K562 (cell line): ENCODE measurements around the gene FCER2. TPM values are rescaled to one million over a fixed set of nuclear protein-coding genes. Genes with fewer than 3 reads are reported as not detected.

Experiments used
- ATAC-seq: fragments of 200-7000 bp; cut with Tn5 transposase; 3 replicates; pipeline ENCODE4 v1.9.1; 2020; ENCODE audit warnings: moderate library complexity
- BruUV-seq: library from RNA; stranded (reverse); fragments of 400-500 nt; replicated peaks from 2 replicates; lab custom pipeline; 2021; lab: Mats Ljungman, UMichigan
- CTCF ChIA-PET: fragments of 300-600 bp; formaldehyde crosslinking; extraction: SDS; loops from one replicate; lab custom pipeline; 2021; ENCODE audit warnings: low intra/inter-chr PET ratio; lab: Yijun Ruan, JAX
- POLR2A ChIA-PET: fragments of 300-600, 350-650 bp; sonication (Branson Sonifier 250); formaldehyde crosslinking; extraction: SDS; loops from one replicate; lab custom pipeline; 2021; ENCODE audit warnings: antibody characterized with exemption, inconsistent platforms; lab: Yijun Ruan, JAX
- DNase-seq, 4 experiments: peaks; one replicate each; pipeline versions ENCODE4 v3.0.0 to v3.0.0-alpha.2; 2011 to 2018; ENCODE audit warnings: low spot score in 3 of 4, mixed read lengths in 3 of 4; ENCODE audit errors: extremely low read depth in 1 of 4
- FAIRE-seq: peaks from 2 replicates; lab custom pipeline; 2011; peaks lifted over from hg19 to GRCh38; lab: Jason Lieb, UNC
- H2AFZ ChIP-seq: 2 replicates; pipeline ENCODE4 v1.6.0; 2011; ENCODE audit warnings: low read depth, low read length, control low read depth, inconsistent platforms
- H3K27ac ChIP-seq: fragments of 200-600 bp; 3 replicates; pipeline ENCODE4 v1.8.0; 2011; ENCODE audit warnings: low read depth, mild to moderate bottlenecking, control low read depth, inconsistent platforms, low read length, moderate library complexity, mixed read lengths; ENCODE audit errors: extremely low read depth
- H3K27me3 ChIP-seq, 2 experiments: fragments of 300-600 bp in 1 of 2; 2 replicates in 1 of 2; 3 replicates in 1 of 2; pipeline versions ENCODE4 v1.6.0 to v1.8.0; 2011; ENCODE audit warnings: inconsistent platforms in 2 of 2, low read length in 2 of 2, mild to moderate bottlenecking in 1 of 2, mixed read lengths in 1 of 2, moderate library complexity in 1 of 2; ENCODE audit not compliant: control insufficient read depth in 2 of 2, insufficient read depth in 2 of 2
- H3K36me3 ChIP-seq: fragments of 300-600 bp; 3 replicates; pipeline ENCODE4 v1.8.0; 2011; ENCODE audit warnings: mild to moderate bottlenecking, low read length, inconsistent platforms; ENCODE audit not compliant: control insufficient read depth, insufficient read depth
- H3K4me1 ChIP-seq, 2 experiments: fragments of 200-600 bp in 1 of 2; replicated peaks in 1 of 2; 2 replicates in 1 of 2; 3 replicates in 1 of 2; pipeline versions ENCODE4 v1.5.1 to v1.8.0; 2011; ENCODE audit warnings: inconsistent platforms in 2 of 2, low read length in 2 of 2, mild to moderate bottlenecking in 1 of 2, mixed read lengths in 1 of 2, moderate library complexity in 1 of 2; ENCODE audit not compliant: control insufficient read depth in 2 of 2, insufficient read depth in 2 of 2
- H3K4me2 ChIP-seq: 2 replicates; pipeline ENCODE4 v1.6.1; 2011; ENCODE audit warnings: low read length, control low read depth, inconsistent platforms, mixed read lengths; ENCODE audit not compliant: insufficient read depth
- H3K4me3 ChIP-seq: fragments of 200-600 bp; sonication (generic), shearing (Covaris generic); 2 replicates; pipeline ENCODE4 v1.5.1; 2016; ENCODE audit warnings: control low read depth, inconsistent platforms
- H3K79me2 ChIP-seq: fragments of 200-600 bp; 3 replicates; pipeline ENCODE4 v1.8.0; 2011; ENCODE audit warnings: low read length, inconsistent platforms; ENCODE audit not compliant: control insufficient read depth, insufficient read depth
- H3K9ac ChIP-seq, 2 experiments: 2 replicates each; pipeline versions ENCODE4 v1.6.0 to v1.6.1; 2011; ENCODE audit warnings: low read depth in 2 of 2, low read length in 2 of 2, control low read depth in 1 of 2, inconsistent platforms in 1 of 2, mild to moderate bottlenecking in 1 of 2, mixed read lengths in 1 of 2; ENCODE audit not compliant: insufficient read depth in 1 of 2
- H3K9me1 ChIP-seq: one replicate; pipeline ENCODE4 v1.6.0; 2011; ENCODE audit warnings: inconsistent platforms, mild to moderate bottlenecking, low read length, moderate library complexity; ENCODE audit not compliant: control insufficient read depth, insufficient read depth
- H3K9me3 ChIP-seq: replicated peaks from 2 replicates; pipeline ENCODE4 v1.5.1; 2011; ENCODE audit warnings: low read depth, low read length, inconsistent platforms; ENCODE audit not compliant: control insufficient read depth, insufficient read depth
- H4K20me1 ChIP-seq: replicated peaks from 2 replicates; pipeline ENCODE4 v1.6.1; 2011; ENCODE audit warnings: low read length, inconsistent platforms, mixed read lengths; ENCODE audit not compliant: control insufficient read depth, insufficient read depth
- ELF2 ChIP-seq: fragments of 250-450 bp; sonication (Bioruptor Pico); IDR thresholded peaks from 2 replicates; pipeline ENCODE4 v1.5.0; 2021; ENCODE audit warnings: mild to moderate bottlenecking
- POLR2A ChIP-seq: fragments of 450-650 bp; conservative IDR thresholded peaks from 2 replicates; pipeline ENCODE4 v1.6.1; 2016
- POLR2G ChIP-seq: fragments of 200-400 bp; formaldehyde crosslinking; IDR thresholded peaks from 2 replicates; pipeline ENCODE4 v1.6.1; 2017; ENCODE audit warnings: low read depth, mild to moderate bottlenecking, antibody characterized with exemption, low read length, moderate library complexity
- RBFOX2 ChIP-seq: fragments of 200-400 bp; formaldehyde crosslinking; IDR thresholded peaks from 2 replicates; pipeline ENCODE4 v1.6.1; 2017; ENCODE audit warnings: low read depth, mild to moderate bottlenecking, low read length, moderate library complexity
- ZBTB8A ChIP-seq: fragments of 450-650 bp; IDR thresholded peaks from 2 replicates; pipeline ENCODE4 v1.6.1; 2018; ENCODE audit warnings: mild to moderate bottlenecking, moderate library complexity; ENCODE audit not compliant: partially characterized antibody
- WGBS: fragments of 100-300 bp; shearing (Covaris generic); methylation state at CpG from one replicate; pipeline ENCODE4 v1.1.6; 2016; ENCODE audit warnings: low coverage, mixed read lengths; ENCODE audit not compliant: insufficient coverage; ENCODE audit errors: missing lambda C conversion rate; 5-methylcytosine and 5-hydroxymethylcytosine counted together
- in situ Hi-C: fragments of 300-500 bp; cut with MboI; formaldehyde crosslinking; loops from 4 replicates; pipeline ENCODE4 v1.15.0; 2018; ENCODE audit warnings: inconsistent platforms, mixed read lengths
- intact Hi-C: fragments of 100-400 bp; cut with micrococcal nuclease; formaldehyde crosslinking; loops from 2 replicates; pipeline ENCODE4 v1.14.2; 2022
- polyA plus RNA-seq, 8 experiments: library from polyadenylated mRNA; depleted of rRNA in 4 of 8; stranded (reverse) in 5 of 8; unstranded in 3 of 8; fragments of >200 nt; fragmentation: Nextera tagmentation in 2 of 8; fragmentation: Illumina TruSeq in 1 of 8; extraction: Ambion mirVana in 2 of 8; extraction: Trizol in 1 of 8; gene quantifications; 2 replicates each; pipeline versions ENCODE4 v1.2.1 to v1.2.3, GENCODE V29; 2011 to 2014; ENCODE audit warnings: inconsistent platforms in 1 of 8, missing spikeins in 1 of 8
- total RNA-seq, 7 experiments: library from RNA; depleted of rRNA in 6 of 7; stranded (reverse); fragments of >200 nt in 6 of 7; fragmentation: Illumina TruSeq in 2 of 7; extraction: Trizol in 2 of 7; gene quantifications; 2 replicates each; pipeline versions ENCODE4 v1.2.1 to v1.2.3, GENCODE V29; 2011 to 2021; ENCODE audit warnings: low replicate concordance in 1 of 7

The FCER2 gene
- total and polyA plus RNA-seq, 9 of the 15 experiments (the other 6 are each of a cell fraction or from before 2014, with no cell fraction given), result 0.11 TPM; not detected in 8

DNA sequence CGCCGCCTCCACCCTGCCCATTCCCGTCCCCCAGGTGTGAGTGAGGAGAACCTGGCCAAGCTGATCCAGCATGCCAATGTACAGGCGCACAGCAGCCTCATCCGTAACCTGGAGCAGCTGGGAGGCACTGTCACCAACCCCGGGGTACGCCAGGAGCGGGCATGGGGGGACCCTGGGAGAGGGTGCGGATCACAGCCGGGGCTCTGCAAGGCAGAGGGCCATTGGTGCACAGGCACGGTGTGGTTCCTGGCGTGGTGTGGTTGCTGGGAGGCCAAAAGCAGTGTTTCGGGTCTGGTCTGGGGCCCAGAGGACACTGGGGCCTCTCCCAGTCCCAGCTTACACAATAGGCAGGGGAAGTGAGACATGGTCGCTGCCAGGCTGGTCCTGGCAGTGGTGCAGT is 56.8 kb downstream of the FCER2 start:
- no peaks in the 10 kb centered on the region; a peak in 1 of 5 replicates for H3K27me3 ChIP-seq
- no peak overlapping the region for H3K27ac ChIP-seq
- ATAC-seq (no peak), DNase-seq (no peak), FAIRE-seq (no peak)
- no peaks in the 10 kb centered on the region for H3K9me1 ChIP-seq
- TF ChIP-seq POLR2A (peak; percentile 14; the same call in 1 of the 2 replicates), RBFOX2 (peak; percentile 62), ELF2 (CRISPR knock-in tag) (no peak), POLR2G (peak; percentile 62)
- H3K4me1 ChIP-seq, result peaks cover 0 to 61% of the 10 kb centered on the region in 2 experiments; a peak in 4 of 5 replicates
- peaks cover 57% of the 10 kb centered on the region; the same call in 2 of the 3 replicates for H3K36me3 ChIP-seq
- in situ Hi-C loops (no loop called here), intact Hi-C loops (no loop called here)
- peaks cover 10% of the 10 kb centered on the region for H4K20me1 ChIP-seq
- no peak overlapping the region for H2AFZ ChIP-seq
- peaks cover 4% of the 10 kb centered on the region; the same call in 2 of the 3 replicates for H3K79me2 ChIP-seq
- no peak overlapping the region for H3K4me2 ChIP-seq
- H3K9me3 ChIP-seq, result peaks cover under 1% of the 10 kb centered on the region; the same call in 1 of the 2 replicates
- no peak overlapping the region for H3K4me3 ChIP-seq
- 94% methylated on average over 12 of the region's 14 CpGs for WGBS
- no peak overlapping the region for H3K9ac ChIP-seq
- ChIA-PET CTCF (no interaction called here), POLR2A (interaction anchor here (2.0 kb wide), 1 partner anchor 10 kb away, joined by 8 read pairs; no protein-coding TSS in a partner anchor)
- BruUV-seq, result no TSS peak

DNA sequence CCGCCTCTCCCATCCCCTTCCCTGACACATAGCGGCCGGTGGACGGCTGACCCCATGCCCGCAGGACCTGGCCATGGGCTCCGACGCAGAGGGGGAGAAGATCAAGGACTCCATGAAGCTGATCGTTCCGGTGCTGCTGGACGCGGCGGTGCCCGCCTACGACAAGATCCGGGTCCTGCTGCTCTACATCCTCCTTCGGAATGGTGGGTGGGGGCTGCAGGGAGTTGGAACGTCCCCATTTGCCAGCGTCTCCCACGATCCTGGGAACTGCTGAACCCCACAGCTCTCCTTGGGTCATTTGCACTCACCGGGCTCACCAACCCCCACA is 57.4 kb downstream of the FCER2 start:
- H3K9me3 ChIP-seq, result peaks cover 6% of the 10 kb centered on the region; the same call in 1 of the 2 replicates
- TF ChIP-seq RBFOX2 (peak; percentile 19; the same call in 1 of the 2 replicates), ZBTB8A (no peak), POLR2G (peak; percentile 37; the same call in 1 of the 2 replicates)
- TF ChIP-seq, all 486 proteins: peak for 2
- no peak overlapping the region for H3K4me3 ChIP-seq
- ATAC-seq (no peak), FAIRE-seq (no peak), DNase-seq (no peak)
- H3K9ac ChIP-seq, result no peak overlapping the region
- peaks cover 11% of the 10 kb centered on the region for H3K79me2 ChIP-seq
- no peaks in the 10 kb centered on the region for H3K9me1 ChIP-seq
- in situ Hi-C loops (no loop called here), intact Hi-C loops (no loop called here)
- no peak overlapping the region for H3K4me2 ChIP-seq
- no peak overlapping the region for H3K27ac ChIP-seq
- POLR2A ChIA-PET, result interaction anchor here (1.2 to 2.0 kb wide), 2 partner anchors 10 to 15 kb away, joined by 5 to 8 read pairs; partner anchors contain the start of genes PET100 and XAB2
- CTCF ChIA-PET, result no interaction called here
- H3K4me1 ChIP-seq, result peaks cover 0 to 61% of the 10 kb centered on the region in 2 experiments; a peak in 4 of 5 replicates
- H3K27me3 ChIP-seq, result no peaks in the 10 kb centered on the region; a peak in 1 of 5 replicates
- H4K20me1 ChIP-seq, result peaks cover 15% of the 10 kb centered on the region
- H3K36me3 ChIP-seq, result peaks cover 64% of the 10 kb centered on the region; the same call in 2 of the 3 replicates
- no peak overlapping the region for H2AFZ ChIP-seq
- BruUV-seq, result no TSS peak
- 97% methylated on average over 10 of the region's 20 CpGs for whole genome bisulfite sequencing
